Mesendoderm (in vitro differentiated cells): ENCODE data around the gene TMEM92.
A peak's percentile ranks its signal among the peaks of the same experiment; 100 is the strongest.
"Not testable (repeated sequence)": the region's sequence is repeated elsewhere in the genome, so short reads cannot be mapped to it uniquely, and the experiment has no call there.

Experiments used
- DNase-seq: peaks from one replicate; pipeline ENCODE4 v3.0.0; 2013
- H2AK5ac ChIP-seq: 2 replicates; pipeline ENCODE4 v1.6.1; 2013; ENCODE audit warnings: low read length, inconsistent platforms
- H2BK120ac ChIP-seq: 2 replicates; pipeline ENCODE4 v1.6.1; 2013; ENCODE audit warnings: low read depth, mild to moderate bottlenecking, low read length, moderate library complexity, mixed read lengths
- H2BK15ac ChIP-seq: replicated peaks from 2 replicates; pipeline ENCODE4 v1.6.1; 2013; ENCODE audit warnings: low read depth, mild to moderate bottlenecking, moderate library complexity
- H2BK5ac ChIP-seq: 2 replicates; pipeline ENCODE4 v1.6.1; 2013; ENCODE audit warnings: low read length, inconsistent platforms
- H3K18ac ChIP-seq: 2 replicates; pipeline ENCODE4 v1.6.1; 2013; ENCODE audit warnings: mild to moderate bottlenecking, low read length, mixed read lengths
- H3K23ac ChIP-seq: one replicate; pipeline ENCODE4 v1.6.1; 2013; ENCODE audit warnings: low read length
- H3K27ac ChIP-seq: 2 replicates; pipeline ENCODE4 v1.5.1; 2013; ENCODE audit warnings: low read depth, mild to moderate bottlenecking, inconsistent platforms, low read length, moderate library complexity
- H3K27me3 ChIP-seq: 2 replicates; pipeline ENCODE4 v1.6.1; 2013; ENCODE audit warnings: low read length, control low read depth, mild to moderate bottlenecking, inconsistent platforms; ENCODE audit not compliant: insufficient read depth, poor library complexity
- H3K36me3 ChIP-seq: 2 replicates; pipeline ENCODE4 v1.6.1; 2013; ENCODE audit warnings: low read length, inconsistent platforms; ENCODE audit not compliant: control insufficient read depth, insufficient read depth
- H3K4ac ChIP-seq: one replicate; pipeline ENCODE4 v1.6.1; 2013; ENCODE audit warnings: low read depth, mild to moderate bottlenecking, low read length, moderate library complexity
- H3K4me1 ChIP-seq: 2 replicates; pipeline ENCODE4 v1.6.1; 2013; ENCODE audit warnings: low read depth, low read length, inconsistent platforms; ENCODE audit not compliant: control insufficient read depth
- H3K4me2 ChIP-seq: 2 replicates; pipeline ENCODE4 v1.6.1; 2013; ENCODE audit warnings: low read length
- H3K4me3 ChIP-seq: 2 replicates; pipeline ENCODE4 v1.5.1; 2013; ENCODE audit warnings: mild to moderate bottlenecking, low read length
- H3K56ac ChIP-seq: one replicate; pipeline ENCODE4 v1.6.1; 2013; ENCODE audit warnings: low read length
- H3K79me1 ChIP-seq: 2 replicates; pipeline ENCODE4 v1.6.1; 2013; ENCODE audit warnings: low read length, inconsistent platforms
- H3K79me2 ChIP-seq: 2 replicates; pipeline ENCODE4 v1.6.1; 2013; ENCODE audit warnings: mild to moderate bottlenecking, low read length; ENCODE audit not compliant: control insufficient read depth, insufficient read depth
- H3K9ac ChIP-seq: 2 replicates; pipeline ENCODE4 v1.6.1; 2013; ENCODE audit warnings: low read length, inconsistent platforms
- H4K5ac ChIP-seq: one replicate; pipeline ENCODE4 v1.6.1; 2013; ENCODE audit warnings: low read length
- H4K8ac ChIP-seq: one replicate; pipeline ENCODE4 v1.6.1; 2013; ENCODE audit warnings: low read depth, mild to moderate bottlenecking, control low read depth, low read length, moderate library complexity
- WGBS: extraction: QIAGEN DNeasy Blood & Tissue Kit; methylation state at CpG from one replicate; pipeline ENCODE4 v1.1.7; 2013; ENCODE audit warnings: low lambda C conversion rate, missing lambda C conversion rate; ENCODE audit not compliant: insufficient coverage; ENCODE audit errors: extremely low coverage; 5-methylcytosine and 5-hydroxymethylcytosine counted together

TMEM92 gene

DNA sequence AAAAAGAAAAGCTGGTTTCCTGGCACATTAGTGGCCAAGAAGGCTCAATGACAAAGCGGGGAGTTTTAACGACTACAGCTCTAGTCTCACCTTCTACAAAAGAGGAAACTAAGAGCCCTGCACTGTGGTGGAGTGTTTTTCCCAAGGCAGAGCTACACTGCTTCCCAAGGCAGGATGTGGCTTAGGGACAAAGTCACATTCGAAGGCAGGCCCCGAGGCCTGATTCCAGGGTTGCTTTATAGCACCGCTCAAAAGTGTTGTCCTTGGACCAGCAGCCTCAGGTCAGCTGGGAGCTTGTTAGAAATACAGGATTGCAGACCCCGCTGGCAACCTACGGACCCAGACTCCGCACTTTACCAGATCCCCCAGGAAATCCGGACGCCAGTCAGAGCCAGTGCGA lies 23.8 kb downstream of the TMEM92 start:
- no peak overlapping the region for H3K18ac ChIP-seq
- no peaks in the 10 kb centered on the region for H3K36me3 ChIP-seq
- no peaks in the 10 kb centered on the region for H3K27me3 ChIP-seq
- H3K56ac ChIP-seq: no peak overlapping the region
- H3K9ac ChIP-seq: no peak overlapping the region
- no peaks in the 10 kb centered on the region for H3K4me1 ChIP-seq
- H3K4me3 ChIP-seq: no peak overlapping the region
- no peak overlapping the region for H4K5ac ChIP-seq
- H3K79me2 ChIP-seq: no peaks in the 10 kb centered on the region
- WGBS: no CpG with 5 or more reads among the region's 11 CpGs
- H3K4ac ChIP-seq: no peak overlapping the region
- H3K4me2 ChIP-seq: no peak overlapping the region
- no peak overlapping the region for H4K8ac ChIP-seq
- no peak overlapping the region for H2BK120ac ChIP-seq
- DNase-seq: no peak
- no peaks in the 10 kb centered on the region for H3K79me1 ChIP-seq
- no peak overlapping the region for H2BK5ac ChIP-seq
- H2AK5ac ChIP-seq: no peak overlapping the region
- no peak overlapping the region for H3K23ac ChIP-seq
- no peak overlapping the region for H3K27ac ChIP-seq
- no peak overlapping the region for H2BK15ac ChIP-seq

DNA sequence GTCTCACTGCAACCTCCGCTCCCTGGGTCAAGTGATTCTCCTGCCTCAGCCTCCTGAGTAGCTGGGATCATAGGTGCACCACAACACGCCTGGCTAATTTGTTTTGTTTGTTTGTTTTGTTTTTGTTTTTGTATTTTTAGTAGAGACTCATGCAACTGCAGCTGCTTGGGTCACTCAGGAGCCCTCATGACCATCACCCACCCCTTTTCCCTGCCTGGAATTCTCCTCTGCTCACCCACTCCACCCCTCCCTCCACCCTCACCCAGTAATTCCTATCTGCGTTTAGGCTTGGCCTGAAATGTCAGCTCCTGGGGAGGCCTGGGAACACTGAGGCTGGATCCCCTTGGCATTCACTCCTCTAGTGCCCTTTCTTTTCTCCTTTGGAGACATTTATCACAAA lies 25.5 kb downstream of the TMEM92 start:
- Histone ChIP-seq H3K23ac (no peak overlapping the region), H4K5ac (no peak overlapping the region), H2AK5ac (no peak overlapping the region), H3K36me3 (no peaks in the 10 kb centered on the region), H3K56ac (no peak overlapping the region), H3K9ac (no peak overlapping the region), H3K79me2 (no peaks in the 10 kb centered on the region), H4K8ac (no peak overlapping the region), H2BK5ac (no peak overlapping the region), H3K18ac (no peak overlapping the region), H3K4me3 (no peak overlapping the region), H2BK120ac (no peak overlapping the region), H3K4ac (no peak overlapping the region), H2BK15ac (no peak overlapping the region), H3K4me1 (no peaks in the 10 kb centered on the region), H3K4me2 (no peak overlapping the region), H3K79me1 (no peaks in the 10 kb centered on the region), H3K27ac (no peak overlapping the region), H3K27me3 (no peaks in the 10 kb centered on the region)
- no peak for DNase-seq
- no CpG with 5 or more reads among the region's 3 CpGs for WGBS

DNA sequence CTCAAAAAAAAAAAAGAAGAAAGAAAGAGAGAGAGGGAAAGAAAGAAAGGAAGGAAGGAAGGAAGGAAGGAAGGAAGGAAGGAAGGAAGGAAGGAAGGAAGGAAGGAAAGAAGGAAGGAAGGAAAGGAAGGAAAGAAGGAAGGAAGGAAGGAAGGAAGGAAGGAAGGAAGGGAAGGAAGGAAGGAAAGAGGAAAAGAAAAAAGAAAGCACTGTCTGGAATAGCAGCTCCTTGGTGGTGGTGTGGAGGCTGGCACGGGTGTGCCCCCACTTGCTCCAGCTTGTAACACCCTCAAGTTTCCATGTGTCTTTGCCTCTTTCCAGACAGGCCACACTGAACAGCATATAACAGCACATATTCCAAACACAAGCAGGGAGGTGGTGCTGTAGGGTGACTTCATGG lies 26.6 kb downstream of the TMEM92 start:
- not testable (repeated sequence) for H3K27me3 ChIP-seq, H3K27ac ChIP-seq, H3K4me1 ChIP-seq, H4K5ac ChIP-seq, H3K9ac ChIP-seq, H3K4ac ChIP-seq, H3K56ac ChIP-seq, H3K79me1 ChIP-seq, H3K79me2 ChIP-seq, H2BK15ac ChIP-seq, H2BK120ac ChIP-seq, H4K8ac ChIP-seq, H3K4me2 ChIP-seq, DNase-seq, H3K18ac ChIP-seq, H2AK5ac ChIP-seq, H3K23ac ChIP-seq, H3K36me3 ChIP-seq, H3K4me3 ChIP-seq, H2BK5ac ChIP-seq
- no CpG with 5 or more reads among the region's 1 CpG for WGBS

DNA sequence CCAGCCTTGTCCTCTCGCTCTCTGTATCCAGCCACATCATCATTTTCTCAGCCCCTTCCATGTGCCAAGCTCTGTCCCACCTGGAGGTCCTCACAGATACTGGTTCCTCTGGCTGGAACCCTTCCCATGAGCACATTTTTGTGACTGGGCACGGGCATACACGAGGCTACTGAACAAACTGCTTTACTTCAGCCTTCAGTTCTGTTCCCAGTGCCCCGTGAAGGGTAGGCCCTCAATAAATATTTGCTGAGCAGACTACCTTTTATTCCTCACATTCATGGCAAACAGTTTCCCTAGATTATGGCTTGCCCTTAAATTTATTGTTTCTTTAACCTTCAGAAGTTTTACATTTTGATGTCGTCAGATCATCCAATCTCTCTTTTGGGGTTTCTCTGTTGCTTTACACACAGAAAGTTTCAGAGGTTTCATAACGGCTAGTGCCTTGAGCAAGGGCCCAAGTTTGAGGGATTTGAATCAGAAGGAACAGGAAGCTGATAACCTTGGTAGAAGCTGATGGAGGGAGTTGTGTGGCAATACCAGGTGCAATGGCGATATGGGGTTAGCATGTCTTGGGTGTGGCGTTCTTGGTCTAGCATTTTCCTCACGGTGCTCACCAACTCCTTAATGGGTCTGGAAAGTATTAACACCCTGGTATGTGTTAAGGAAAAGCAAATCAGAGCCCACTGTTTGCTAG lies 27.8 kb downstream of the TMEM92 start:
- Histone ChIP-seq H3K56ac (no peak overlapping the region), H3K4me3 (no peak overlapping the region), H3K9ac (no peak overlapping the region), H3K4ac (no peak overlapping the region), H3K79me1 (no peaks in the 10 kb centered on the region), H2BK120ac (no peak overlapping the region), H2BK5ac (no peak overlapping the region), H2BK15ac (no peak overlapping the region), H3K36me3 (no peaks in the 10 kb centered on the region), H3K18ac (no peak overlapping the region), H4K5ac (no peak overlapping the region), H4K8ac (no peak overlapping the region), H3K4me2 (no peak overlapping the region), H3K27ac (no peak overlapping the region), H3K79me2 (no peaks in the 10 kb centered on the region), H2AK5ac (no peak overlapping the region), H3K23ac (no peak overlapping the region), H3K4me1 (no peaks in the 10 kb centered on the region), H3K27me3 (no peaks in the 10 kb centered on the region)
- DNase-seq: no peak
- WGBS: no CpG with 5 or more reads among the region's 9 CpGs

DNA sequence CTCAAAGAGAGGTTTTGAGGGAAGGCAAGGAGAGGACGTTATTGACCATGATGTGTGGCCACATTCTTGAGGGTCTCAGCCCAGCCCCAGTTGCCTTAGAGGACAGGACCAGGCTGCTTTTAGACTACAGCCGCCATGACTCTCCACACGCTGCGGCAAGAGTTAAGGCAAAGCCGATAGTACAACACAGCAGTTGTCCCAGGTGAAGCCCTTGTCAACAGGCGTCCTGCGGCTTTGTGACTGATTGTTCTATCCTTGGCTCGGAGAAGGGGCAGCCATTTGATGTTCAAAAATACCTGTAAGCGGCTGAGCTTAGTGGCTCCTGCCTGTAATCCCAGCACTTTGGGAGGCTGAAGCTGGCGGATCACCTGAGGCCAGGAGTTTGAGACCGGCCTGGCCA lies 28.8 kb downstream of the TMEM92 start:
- DNase-seq: peak; percentile 25
- H3K4me3 ChIP-seq: no peak overlapping the region
- H2BK15ac ChIP-seq: no peak overlapping the region
- H3K18ac ChIP-seq: no peak overlapping the region
- H4K8ac ChIP-seq: no peak overlapping the region
- no peak overlapping the region for H2AK5ac ChIP-seq
- H2BK5ac ChIP-seq: no peak overlapping the region
- H3K23ac ChIP-seq: no peak overlapping the region
- no peak overlapping the region for H3K4me2 ChIP-seq
- no peak overlapping the region for H3K4ac ChIP-seq
- no CpG with 5 or more reads among the region's 11 CpGs for WGBS
- H4K5ac ChIP-seq: no peak overlapping the region
- H3K79me2 ChIP-seq: no peaks in the 10 kb centered on the region
- no peak overlapping the region for H2BK120ac ChIP-seq
- no peak overlapping the region for H3K56ac ChIP-seq
- H3K9ac ChIP-seq: no peak overlapping the region
- H3K27ac ChIP-seq: no peak overlapping the region
- no peaks in the 10 kb centered on the region for H3K4me1 ChIP-seq
- H3K27me3 ChIP-seq: no peaks in the 10 kb centered on the region
- H3K36me3 ChIP-seq: no peaks in the 10 kb centered on the region
- no peaks in the 10 kb centered on the region for H3K79me1 ChIP-seq

DNA sequence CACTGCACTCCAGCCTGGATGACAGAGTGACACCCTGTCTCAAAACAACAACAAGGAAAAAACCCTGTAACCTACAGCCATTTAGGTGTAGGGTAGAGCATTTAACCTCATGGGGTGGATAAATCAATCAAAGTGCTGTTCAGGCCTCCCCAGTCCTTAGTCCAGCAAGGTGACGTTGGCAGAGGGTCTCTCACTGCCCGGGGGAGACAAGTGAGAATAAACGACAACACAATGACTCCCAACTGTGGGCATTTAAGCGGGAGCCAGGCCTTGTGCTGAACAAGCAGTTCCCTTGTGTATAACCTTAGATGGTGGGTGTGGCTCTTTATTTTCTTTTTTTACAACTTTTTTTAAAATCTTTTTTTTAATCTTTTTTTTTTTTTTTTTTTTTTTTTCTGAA lies 29.3 kb downstream of the TMEM92 start:
- Histone ChIP-seq H4K8ac (no peak overlapping the region), H3K27ac (no peak overlapping the region), H3K36me3 (no peaks in the 10 kb centered on the region), H3K27me3 (no peaks in the 10 kb centered on the region), H2BK120ac (no peak overlapping the region), H3K18ac (no peak overlapping the region), H4K5ac (no peak overlapping the region), H2AK5ac (no peak overlapping the region), H3K9ac (no peak overlapping the region), H3K4me3 (no peak overlapping the region), H3K4me1 (no peaks in the 10 kb centered on the region), H3K23ac (no peak overlapping the region), H3K79me2 (no peaks in the 10 kb centered on the region), H3K56ac (no peak overlapping the region), H3K79me1 (no peaks in the 10 kb centered on the region), H2BK5ac (no peak overlapping the region), H3K4ac (no peak overlapping the region), H3K4me2 (no peak overlapping the region), H2BK15ac (no peak overlapping the region)
- WGBS: no CpG with 5 or more reads among the region's 4 CpGs
- DNase-seq: no peak
